ENCODE data around the gene CACUL1.

The CACUL1 gene

GRCh38 chr10:118638680-118639079 is 116.1 kb downstream of the CACUL1 start:
- no peak for DNase-seq (ENCODE audit: low read depth in 2 of 2)

GRCh38 chr10:118635674-118636402 is 118.9 kb downstream of the CACUL1 start:
- no peak for DNase-seq (ENCODE audit: low read depth in 2 of 2)

GRCh38 chr10:118633786-118634185 is 121.0 kb downstream of the CACUL1 start:
- no peak for DNase-seq (ENCODE audit: low read depth in 2 of 2)

GRCh38 chr10:118629211-118629610 is 125.6 kb downstream of the CACUL1 start:
- no peak for DNase-seq (ENCODE audit: low read depth in 2 of 2)

- no peak for DNase-seq (ENCODE audit: low read depth in 2 of 2)
Measured at GRCh38 chr10:118628397-118628796, 126.4 kb downstream of the CACUL1 start.

GRCh38 chr10:118626953-118627352 is 127.8 kb downstream of the CACUL1 start:
- DNase-seq (ENCODE audit: low read depth in 2 of 2), result no peak

Measured in stimulated activated CD4-positive, alpha-beta T cell treated with anti-CD3 and anti-CD28 coated beads, Interleukin-12 subunit alpha, Interleukin-12 subunit beta, amount 100 ng/mL, for 24 hours (primary cell).